GM21528 (cell line): ENCODE data around the gene MYLK4.

Experiments used
- ATAC-seq: cut with Tn5 transposase; IDR thresholded peaks from one replicate; pipeline ENCODE4 v1.9.1; 2021; ENCODE audit warnings: mild to moderate bottlenecking, moderate library complexity; ENCODE audit not compliant: unreplicated experiment, low FRiP score

MYLK4 gene

DNA sequence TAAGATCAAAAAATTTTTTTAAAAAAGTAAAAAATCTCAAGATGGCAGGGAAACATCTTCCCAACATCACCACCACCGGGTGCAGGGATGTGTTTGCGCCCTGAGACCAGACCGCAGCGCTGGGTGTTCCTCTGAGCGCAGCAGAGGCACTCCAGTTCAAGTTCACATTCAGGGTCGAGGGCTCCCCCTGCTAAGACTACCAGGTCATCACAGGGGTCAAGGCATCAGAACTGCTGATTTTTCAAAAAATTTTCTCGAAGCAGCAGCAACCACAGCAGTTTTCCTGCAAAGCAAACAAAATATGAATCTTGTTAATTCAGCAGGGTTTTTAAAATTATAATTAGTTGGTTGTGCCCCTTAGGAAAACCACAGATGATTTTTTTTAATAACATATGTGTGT is 83.1 kb downstream of the MYLK4 start:
- ATAC-seq = no peak

GRCh38 chr6:2666906-2667575 is 83.7 kb downstream of the MYLK4 start:
- no peak for ATAC-seq

- no peak for ATAC-seq
These were observed 85.3 kb downstream of the MYLK4 start for GRCh38 chr6:2665146-2666070.

- no peak for ATAC-seq
These were observed 87.6 kb downstream of the MYLK4 start for GRCh38 chr6:2663123-2663522.

DNA sequence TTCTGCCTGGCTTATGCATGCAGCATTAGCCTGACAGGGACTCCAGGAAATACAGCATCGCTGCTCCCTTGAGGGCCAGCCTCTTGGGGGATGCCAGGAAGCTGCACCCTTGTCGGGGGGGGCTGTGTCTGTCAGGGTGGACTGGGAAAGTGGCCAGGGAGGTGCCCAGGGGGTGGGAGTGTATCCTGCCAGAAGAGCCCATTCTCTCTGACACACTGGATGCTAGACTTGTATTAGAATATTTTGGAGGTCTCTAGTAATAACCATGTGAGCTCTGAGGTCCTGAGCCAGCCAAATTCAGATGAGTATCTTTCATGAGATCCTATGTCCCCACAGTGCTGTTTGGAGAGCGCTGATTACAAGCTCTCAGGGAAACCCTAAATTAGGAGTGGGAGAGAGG is 89.1 kb downstream of the MYLK4 start:
- no peak for ATAC-seq

DNA sequence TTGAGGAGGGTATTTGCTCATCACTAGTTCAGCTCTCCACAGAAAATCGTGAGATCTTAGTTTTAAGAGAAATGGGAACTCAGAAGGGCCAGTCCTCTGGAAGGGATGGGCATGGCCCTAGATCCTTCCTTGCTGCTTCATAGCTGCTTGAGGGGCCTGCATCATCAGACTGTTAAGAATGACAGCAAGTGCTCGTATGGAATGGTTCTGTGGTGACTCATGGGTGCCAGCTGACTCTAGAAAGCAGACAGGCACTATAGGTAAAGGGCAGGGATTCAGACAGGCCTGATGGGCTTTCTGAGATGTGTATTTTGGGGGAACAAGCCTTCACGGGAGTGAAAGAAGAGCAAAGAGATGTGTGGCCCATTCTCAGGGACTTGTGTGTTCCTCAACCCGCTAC is 90.8 kb downstream of the MYLK4 start:
- no peak for ATAC-seq

GRCh38 chr6:2659381-2659780 is 91.3 kb downstream of the MYLK4 start:
- no peak for ATAC-seq

- peak; percentile 87 for ATAC-seq
These were observed 91.9 kb downstream of the MYLK4 start for GRCh38 chr6:2658788-2659187.

DNA sequence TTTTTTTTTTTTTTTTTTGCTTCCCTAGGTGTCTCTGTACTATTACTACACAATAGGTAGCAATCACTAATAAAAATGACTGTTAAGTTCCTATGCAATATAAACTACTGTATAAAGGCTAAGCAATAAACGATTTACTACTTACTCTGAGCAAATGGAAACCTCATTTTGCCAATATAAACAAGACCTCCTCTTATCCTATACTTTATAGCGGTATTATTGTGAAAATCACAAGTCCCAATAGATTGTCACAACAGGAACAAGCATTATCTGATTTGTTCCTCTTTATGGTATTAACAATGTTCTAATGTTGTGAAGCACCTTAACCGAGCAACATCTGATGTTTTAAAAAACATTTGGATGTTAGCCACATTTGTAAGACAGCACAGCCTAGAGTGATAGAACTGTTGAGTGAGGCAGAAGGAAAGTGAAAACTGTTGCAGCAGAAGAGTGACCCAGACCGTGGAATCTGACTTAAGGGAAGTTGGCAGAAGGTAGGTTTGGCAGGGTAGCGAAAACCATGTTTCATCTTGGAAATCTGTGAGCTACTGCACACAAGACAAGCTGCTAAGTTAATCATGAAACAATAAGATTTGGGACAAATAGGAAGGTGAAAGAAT is 94.2 kb downstream of the MYLK4 start:
- ATAC-seq = no peak

GRCh38 chr6:2655844-2656433 is 94.8 kb downstream of the MYLK4 start:
- ATAC-seq = no peak

GRCh38 chr6:2653369-2654032 is 97.2 kb downstream of the MYLK4 start:
- no peak for ATAC-seq

DNA sequence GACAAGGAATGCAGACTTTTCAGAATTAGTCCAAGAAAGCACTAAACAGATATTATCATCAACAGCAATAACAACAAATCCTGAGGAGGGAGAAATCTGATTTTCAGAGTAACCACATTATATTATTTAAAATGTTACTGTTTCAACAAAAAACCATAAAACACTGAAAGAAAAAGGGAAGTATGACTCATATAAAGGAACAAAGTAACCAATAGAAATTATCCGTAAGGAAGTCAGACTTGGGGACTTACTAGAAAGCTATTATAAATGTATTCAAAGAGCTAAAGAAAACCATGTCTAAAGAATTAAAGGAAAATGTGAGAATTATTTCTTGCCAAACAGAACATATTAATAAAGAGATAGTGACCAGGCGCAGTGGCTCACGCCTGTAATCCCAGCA is 98.1 kb downstream of the MYLK4 start:
- ATAC-seq = no peak

- ATAC-seq = no peak
These were observed 98.8 kb downstream of the MYLK4 start for GRCh38 chr6:2651961-2652360.

GRCh38 chr6:2651536-2651935 is 99.2 kb downstream of the MYLK4 start:
- no peak for ATAC-seq

DNA sequence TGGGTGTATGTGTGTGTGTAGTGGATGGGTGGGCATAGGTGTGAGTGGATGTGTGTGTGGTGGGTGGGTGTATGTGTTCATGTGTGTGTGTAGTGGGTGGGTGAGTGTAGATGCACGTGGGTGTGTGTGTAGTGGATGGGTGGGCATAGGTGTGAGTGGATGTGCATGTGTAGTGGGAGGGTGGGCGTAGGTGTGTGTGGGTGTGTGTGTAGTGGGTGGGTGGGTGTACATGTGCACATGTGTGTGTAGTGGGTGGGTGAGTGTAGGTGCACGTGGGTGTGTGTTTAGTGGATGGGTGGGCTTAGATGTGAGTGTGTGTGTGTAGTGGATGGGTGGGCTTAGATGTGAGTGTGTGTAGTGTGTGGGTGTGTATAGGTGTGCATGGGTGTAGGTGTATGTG is 104.4 kb downstream of the MYLK4 start:
- no peak for ATAC-seq

GRCh38 chr6:2643935-2644539 is 106.7 kb downstream of the MYLK4 start:
- no peak for ATAC-seq

DNA sequence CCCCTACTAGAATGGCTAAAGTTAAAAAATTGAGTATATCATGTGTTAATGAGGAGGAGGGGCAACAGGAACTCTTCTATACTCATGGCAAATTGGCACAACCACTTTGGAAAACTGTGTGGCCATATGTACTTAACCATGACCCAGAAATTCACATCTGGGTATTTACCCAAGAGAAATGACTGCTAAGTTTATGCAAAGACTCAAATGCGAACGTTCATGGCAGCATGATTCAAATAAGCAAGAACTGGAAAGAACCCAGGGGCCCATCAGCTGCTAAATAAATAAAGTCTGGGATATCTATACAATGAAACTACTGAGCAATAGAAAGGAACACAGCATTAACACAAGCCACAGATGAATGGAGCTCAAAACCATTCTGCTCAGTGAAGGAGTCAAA is 107.6 kb downstream of the MYLK4 start:
- ATAC-seq = no peak

GRCh38 chr6:2641044-2641725 is 109.5 kb downstream of the MYLK4 start:
- ATAC-seq = no peak

DNA sequence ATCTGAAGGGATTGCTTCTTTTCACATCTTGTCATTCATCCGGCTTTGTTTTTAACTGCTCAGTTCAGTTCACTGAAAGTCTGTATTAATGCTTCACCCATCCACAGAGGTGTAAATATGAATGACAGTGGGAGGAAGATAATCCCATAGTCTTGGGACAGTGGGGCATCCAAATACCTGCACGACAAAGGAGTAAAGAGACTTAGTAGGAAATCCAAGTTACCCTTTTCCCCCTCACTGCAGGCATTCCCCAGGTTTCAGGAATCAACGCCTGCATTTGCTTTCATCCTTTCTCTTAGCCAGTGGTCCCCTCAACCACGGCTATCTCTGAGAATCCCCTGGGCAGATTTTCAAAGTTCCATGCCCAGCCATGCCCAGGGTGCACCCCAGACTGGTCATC is 110.2 kb downstream of the MYLK4 start:
- no peak for ATAC-seq

DNA sequence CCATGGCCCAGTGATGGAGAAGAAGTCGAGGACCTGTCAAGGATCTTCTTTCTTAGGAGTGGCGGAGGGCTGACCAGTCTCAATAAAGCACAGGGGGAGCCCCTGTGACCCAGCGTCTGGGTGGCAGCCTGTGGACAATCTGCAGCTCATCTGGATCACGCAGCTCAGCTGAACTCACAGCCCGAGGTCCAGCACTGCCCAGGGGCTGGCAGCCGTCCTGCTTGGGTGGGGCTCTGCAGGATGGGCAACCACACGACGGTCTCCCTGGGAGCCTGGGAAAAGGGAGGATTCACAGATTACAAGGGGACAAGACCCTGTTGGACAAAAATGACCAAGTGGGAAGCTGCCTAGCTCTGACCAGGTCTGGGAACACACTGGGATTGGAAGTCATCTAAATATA is 110.8 kb downstream of the MYLK4 start:
- ATAC-seq = no peak
